Measurements from ENCODE around the gene C2CD4D. TPM values are rescaled to one million over a fixed set of nuclear protein-coding genes. Genes with fewer than 3 reads are reported as not detected.

C2CD4D gene
- total RNA-seq, 1 experiment from 2014 or later = 1.2 TPM

GRCh38 chr1:151814426-151814825 lies 25.2 kb downstream of the C2CD4D start:
- in situ Hi-C loops (cut with HindIII; ENCODE audit: low pct_unique_long_range_greater_than_20kb, low sequenced_read_pairs) = no loop called here

GRCh38 chr1:151813271-151813977 lies 26.2 kb downstream of the C2CD4D start:
- in situ Hi-C loops (cut with HindIII; ENCODE audit: low pct_unique_long_range_greater_than_20kb, low sequenced_read_pairs) (no loop called here), intact Hi-C loops (cut with micrococcal nuclease; ENCODE audit: unreplicated experiment) (no loop called here)
- Histone ChIP-seq H3K4me3 (ENCODE audit: low read depth in 2 of 2, low read length in 2 of 2) (no peak overlapping the region), H3K9me3 (ENCODE audit: control insufficient read depth, insufficient read depth, low read depth, low read length) (no peaks in the 10 kb centered on the region), H3K27me3 (ENCODE audit: control insufficient read depth, insufficient read depth, low read length) (no peaks in the 10 kb centered on the region), H3K4me1 (ENCODE audit: control insufficient read depth, insufficient read depth, low read length) (peaks cover 3% of the 10 kb centered on the region; the same call in 1 of the 2 replicates), H3K36me3 (ENCODE audit: control insufficient read depth, insufficient read depth, low read length) (no peaks in the 10 kb centered on the region), H3K27ac (ENCODE audit: low read length) (no peak overlapping the region)
- TF ChIP-seq TCF7L2 (IDR thresholded peaks at IDR 0.05; ENCODE audit: low read depth, low read length) (no peak), CTCF (IDR thresholded peaks at IDR 0.05) (no peak), POLR2AphosphoS5 (IDR thresholded peaks at IDR 0.05; ENCODE audit: low read depth, low read length) (no peak), REST (IDR thresholded peaks at IDR 0.05; ENCODE audit: insufficient read depth in 1 of 2, low read depth in 2 of 2, low read length in 1 of 2) (no peak), SIN3A (IDR thresholded peaks at IDR 0.05; ENCODE audit: borderline replicate concordance, insufficient read depth, low read depth, low read length) (no peak)
- POLR2A ChIA-PET = no interaction called here
- BruUV-seq (replicated peaks) = no TSS peak
- CTCF ChIA-PET = no interaction called here
- no peak for DNase-seq (ENCODE audit: low read depth, low spot score)
- ATAC-seq = no peak

More at GRCh38 chr1:151814426-151814825, 25.2 kb downstream of the C2CD4D start:
- peaks cover 2% of the 10 kb centered on the region; the same call in 1 of the 2 replicates for H3K4me1 ChIP-seq (ENCODE audit: control insufficient read depth, insufficient read depth, low read length)
- intact Hi-C loops (cut with micrococcal nuclease; ENCODE audit: unreplicated experiment) = no loop called here
- TF ChIP-seq SIN3A (IDR thresholded peaks at IDR 0.05; ENCODE audit: borderline replicate concordance, insufficient read depth, low read depth, low read length) = no peak
- TF ChIP-seq TCF7L2 (IDR thresholded peaks at IDR 0.05; ENCODE audit: low read depth, low read length) = no peak
- TF ChIP-seq CTCF (IDR thresholded peaks at IDR 0.05) = no peak
- TF ChIP-seq POLR2AphosphoS5 (IDR thresholded peaks at IDR 0.05; ENCODE audit: low read depth, low read length) = no peak
- TF ChIP-seq REST (IDR thresholded peaks at IDR 0.05; ENCODE audit: insufficient read depth in 1 of 2, low read depth in 2 of 2, low read length in 1 of 2) = no peak
- no peaks in the 10 kb centered on the region for H3K27me3 ChIP-seq (ENCODE audit: control insufficient read depth, insufficient read depth, low read length)
- no TSS peak for BruUV-seq (replicated peaks)
- ATAC-seq (no peak), DNase-seq (ENCODE audit: low read depth, low spot score) (no peak)
- no peaks in the 10 kb centered on the region for H3K9me3 ChIP-seq (ENCODE audit: control insufficient read depth, insufficient read depth, low read depth, low read length)
- H3K27ac ChIP-seq (ENCODE audit: low read length) = no peak overlapping the region
- H3K36me3 ChIP-seq (ENCODE audit: control insufficient read depth, insufficient read depth, low read length) = no peaks in the 10 kb centered on the region
- no peak overlapping the region for H3K4me3 ChIP-seq (ENCODE audit: low read depth in 2 of 2, low read length in 2 of 2)
- CTCF ChIA-PET = no interaction called here
- POLR2A ChIA-PET = no interaction called here

Data from Panc1 (cell line).